GM18858 (cell line): ENCODE results near the gene CHDH.

Experiments
- ATAC-seq: cut with Tn5 transposase; IDR thresholded peaks from one replicate; pipeline ENCODE4 v1.9.1; 2021; ENCODE audit not compliant: unreplicated experiment

CHDH gene

DNA sequence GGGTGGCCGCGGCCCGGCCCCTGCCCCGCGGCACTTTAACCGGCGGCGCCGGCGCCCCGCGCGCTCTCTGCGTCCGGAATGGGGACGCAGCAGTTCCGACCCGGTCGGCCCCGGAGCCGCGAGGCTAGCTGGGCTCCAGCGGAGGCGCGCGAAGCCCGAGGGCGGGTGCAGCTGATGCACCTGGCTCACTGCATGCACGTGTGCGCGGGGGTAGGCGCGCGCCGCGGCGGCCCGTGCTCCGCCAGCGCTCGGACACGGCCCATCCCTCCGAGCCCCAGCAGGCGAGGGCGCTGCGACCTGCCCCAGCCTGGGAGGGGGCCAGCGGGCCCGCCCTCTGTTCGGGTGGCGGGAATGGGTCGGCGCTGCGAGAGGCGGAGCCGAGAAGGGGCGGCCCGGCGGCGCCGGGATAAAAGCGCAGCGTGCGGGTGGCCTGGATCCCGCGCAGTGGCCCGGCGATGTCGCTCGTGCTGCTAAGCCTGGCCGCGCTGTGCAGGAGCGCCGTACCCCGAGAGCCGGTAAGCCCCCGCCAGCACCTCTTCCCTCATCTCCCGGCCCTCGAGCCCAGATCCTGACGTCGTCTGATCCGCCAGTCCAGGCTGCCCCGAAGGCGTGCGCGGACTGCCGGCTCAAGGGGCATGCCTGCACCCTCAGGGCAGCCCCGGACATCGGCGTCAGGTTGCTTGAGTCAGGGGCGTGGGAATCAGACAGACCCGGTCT is at the start of gene CHDH, which contains the start of gene IL17RB:
CHDH (minus strand) TSS at position 286 of the 717 bp plus-strand sequence. CDS start 22,411 bp downstream, outside the sequence.
IL17RB (plus strand) TSS at position 435 of the 717 bp plus-strand sequence; CDS start at position 456, 21 bp downstream.
- ATAC-seq: peak; percentile 31

GRCh38 chr3:53892286-53892637 is 46.0 kb upstream of the CHDH start:
- ATAC-seq: no peak

DNA sequence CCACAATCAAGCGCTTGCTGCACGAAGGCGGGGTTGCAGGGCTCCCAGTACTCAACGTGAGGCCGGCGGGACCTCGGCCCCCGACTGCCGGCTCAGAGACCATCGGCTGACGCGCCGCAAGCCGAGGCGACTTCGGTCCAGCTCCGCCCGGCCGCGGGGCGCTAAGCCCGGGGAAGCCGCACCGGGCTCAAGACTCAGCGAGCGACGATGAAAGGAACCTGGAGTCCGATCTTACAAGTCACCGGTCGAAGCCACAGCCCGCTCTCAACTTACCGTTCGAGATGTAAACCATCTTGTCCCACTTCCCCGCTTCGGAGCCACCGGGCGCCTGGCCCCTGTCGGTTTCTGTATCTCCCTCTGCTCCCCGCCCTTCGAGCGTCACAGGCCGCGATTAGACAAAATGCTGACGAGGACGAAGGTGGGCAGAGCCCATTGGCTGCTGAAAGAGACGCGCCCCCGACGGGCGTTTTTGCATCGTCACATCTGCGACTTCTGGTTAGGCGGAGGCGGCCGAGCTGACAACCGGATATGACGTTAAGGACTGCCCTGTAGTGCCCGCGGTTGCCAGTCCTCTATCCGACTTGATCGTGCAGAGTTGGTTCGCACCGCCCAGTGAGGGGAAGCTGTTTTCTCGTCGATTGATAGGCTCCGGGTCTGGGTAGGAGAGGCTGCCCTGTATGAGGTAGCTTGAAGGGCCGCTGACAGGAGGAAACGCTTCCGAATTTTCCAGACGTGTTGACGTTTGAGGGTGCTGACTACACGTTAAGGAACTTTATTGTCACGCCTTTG is 45.5 kb upstream of the CHDH start, which contains the start of gene SELENOK:
SELENOK (minus strand) TSS at position 363 of the 789 bp plus-strand sequence.
- peak; percentile 94 for ATAC-seq

GRCh38 chr3:53890726-53891475 is 44.7 kb upstream of the CHDH start:
- ATAC-seq: no peak

DNA sequence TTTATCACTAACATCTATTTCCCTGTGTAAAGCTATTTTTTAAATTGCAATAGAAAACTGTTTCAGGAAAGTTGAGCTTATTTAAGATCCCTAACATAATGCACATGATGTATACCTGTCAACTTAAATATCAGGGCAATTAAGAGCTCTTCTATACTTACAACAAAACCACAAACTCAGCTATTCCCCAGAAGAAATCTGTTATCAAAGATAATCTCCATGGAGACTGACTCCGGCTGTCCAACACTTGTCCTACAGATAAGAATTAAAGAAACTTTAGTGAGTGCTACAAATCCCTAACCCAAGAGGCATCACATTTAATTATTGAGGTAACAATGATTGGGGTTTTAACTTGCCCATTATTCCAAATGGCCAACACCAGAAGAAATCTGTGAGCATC is 42.0 kb upstream of the CHDH start:
- ATAC-seq: no peak

DNA sequence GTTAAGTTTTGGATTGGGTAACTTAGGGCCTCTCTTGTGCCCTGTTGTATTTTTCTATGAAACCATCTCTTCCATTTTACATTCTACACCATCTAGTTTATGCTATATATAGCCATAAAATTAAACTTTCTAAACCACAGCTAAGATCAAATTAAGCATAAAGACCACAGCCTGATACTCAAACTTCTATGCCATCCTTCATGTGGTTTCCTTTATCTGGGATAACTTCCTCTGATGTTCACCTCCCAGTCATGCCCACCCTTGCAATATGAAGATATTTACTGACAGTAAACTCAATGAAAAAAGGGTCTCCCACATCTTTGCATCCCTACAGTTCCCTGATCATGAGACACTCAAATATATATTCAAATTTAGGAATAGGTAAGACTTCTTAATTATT is 41.2 kb upstream of the CHDH start:
- ATAC-seq: no peak

DNA sequence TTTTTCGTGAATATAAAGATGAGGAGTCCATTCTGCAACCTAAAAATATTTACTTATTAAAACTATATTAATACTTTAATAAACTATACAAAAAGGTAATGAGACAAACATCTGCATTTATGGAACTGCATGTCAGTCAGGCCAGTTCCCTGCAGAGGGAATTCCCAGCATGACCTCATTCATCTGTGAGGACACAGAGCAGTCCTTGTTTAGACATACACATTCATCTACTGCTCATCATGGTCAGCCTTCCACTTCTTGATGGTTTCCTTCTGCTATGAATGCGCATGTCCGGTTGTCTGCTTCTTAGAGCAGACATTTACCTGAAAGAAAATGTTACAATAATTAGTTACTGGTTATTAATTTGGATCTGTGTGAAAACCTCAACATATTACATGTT is 39.0 kb upstream of the CHDH start:
- ATAC-seq: no peak

DNA sequence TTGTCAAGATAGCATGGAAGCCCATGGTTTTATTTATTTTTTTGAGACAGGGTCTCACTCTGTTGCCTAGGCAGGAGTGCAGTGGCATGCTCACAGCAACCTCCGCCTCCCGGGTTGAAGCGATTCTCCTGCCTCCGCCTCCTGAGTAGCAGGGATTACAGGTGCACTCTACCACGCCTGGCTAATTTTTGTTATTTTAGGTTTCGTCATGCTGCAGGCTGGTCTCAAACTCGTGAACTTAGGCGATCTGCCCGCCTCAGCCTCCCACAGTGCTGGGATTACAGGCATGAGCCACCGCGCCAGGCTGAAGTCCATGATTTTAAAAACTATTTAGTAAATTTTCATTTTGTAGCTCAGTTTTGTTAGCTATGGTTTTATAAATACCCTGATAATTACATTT is 38.4 kb upstream of the CHDH start:
- no peak for ATAC-seq

DNA sequence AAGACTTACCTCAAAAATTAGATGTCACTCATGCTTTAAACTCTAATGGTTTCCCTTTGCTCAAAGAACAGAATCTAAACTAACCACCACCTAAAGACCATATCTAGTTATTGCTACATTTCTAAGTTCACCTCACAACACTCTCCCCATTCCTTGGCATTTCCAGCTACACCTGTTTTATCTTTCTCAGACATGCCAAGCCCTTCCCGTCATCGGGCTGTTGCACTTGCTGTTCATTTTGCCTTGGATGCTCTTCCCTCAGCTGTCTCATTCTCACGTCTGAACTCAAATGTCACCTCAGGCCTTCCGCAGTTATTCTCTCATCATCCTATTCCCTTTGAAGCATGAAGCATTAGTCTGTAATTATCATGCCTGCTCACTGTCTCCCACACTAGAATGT is 36.8 kb upstream of the CHDH start:
- no peak for ATAC-seq

GRCh38 chr3:53881691-53882593 is 35.7 kb upstream of the CHDH start, which contains the start of gene ACTR8:
Gene ACTR8 (minus strand): TSS chr3:53882152. CDS start chr3:53882101, 51 bp downstream.
- peak; percentile 57 for ATAC-seq

- ATAC-seq: no peak
Measured at GRCh38 chr3:53880396-53881345, 34.5 kb upstream of the CHDH start.

DNA sequence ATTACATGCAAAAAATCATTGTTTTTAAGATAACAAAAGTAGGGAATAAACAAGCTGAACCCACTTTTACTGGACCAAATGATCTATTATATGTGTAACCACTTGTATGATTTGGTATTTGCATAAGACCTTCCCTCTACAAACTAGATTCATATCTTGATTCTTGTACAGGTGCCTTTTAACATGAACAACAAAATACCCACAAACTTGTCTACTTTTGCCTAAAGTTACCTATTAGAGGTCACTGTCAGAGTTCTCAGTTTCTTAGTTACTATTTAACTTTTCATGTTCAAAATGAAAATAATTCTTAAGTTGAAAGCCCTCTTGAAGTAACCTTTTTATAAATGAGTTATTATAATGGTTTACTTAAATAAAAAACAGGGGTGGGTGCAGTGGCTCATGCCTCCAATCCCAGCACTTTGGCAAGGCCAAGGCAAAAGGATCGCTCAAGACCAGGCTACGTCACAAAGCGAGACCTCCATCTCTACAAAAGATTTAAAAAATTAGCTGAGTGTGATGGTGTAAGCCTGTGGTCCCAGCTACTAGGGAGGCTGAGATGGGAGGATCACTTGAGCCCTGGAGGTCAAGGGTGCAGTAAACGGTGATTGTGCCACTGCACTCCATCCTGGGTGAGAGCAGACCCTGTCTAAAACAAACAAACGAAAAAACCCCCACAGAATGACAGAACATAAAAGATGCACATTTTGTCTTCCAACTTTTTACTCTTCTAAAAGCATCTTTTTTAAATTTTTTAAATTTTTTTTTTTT is 19.7 kb upstream of the CHDH start:
- no peak for ATAC-seq

DNA sequence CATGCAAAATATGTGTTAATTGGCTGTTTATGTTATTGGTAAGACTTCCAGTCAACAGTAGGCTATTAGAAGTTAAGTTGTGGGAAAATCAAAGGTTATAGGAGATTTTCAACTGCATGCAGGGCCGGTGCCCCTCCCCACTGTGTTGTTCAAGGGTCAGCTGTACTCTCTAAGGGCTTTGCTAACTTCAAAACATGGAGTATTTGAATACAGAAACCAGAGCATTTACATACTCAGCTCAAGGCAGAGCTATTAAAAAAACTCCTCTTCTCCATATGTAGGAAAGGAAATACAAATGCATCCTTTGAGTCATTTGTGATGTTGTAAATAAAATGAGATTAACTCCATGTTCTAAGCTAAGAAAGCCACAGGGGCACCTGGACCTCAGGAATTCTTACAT is 16.9 kb upstream of the CHDH start:
- ATAC-seq: no peak

DNA sequence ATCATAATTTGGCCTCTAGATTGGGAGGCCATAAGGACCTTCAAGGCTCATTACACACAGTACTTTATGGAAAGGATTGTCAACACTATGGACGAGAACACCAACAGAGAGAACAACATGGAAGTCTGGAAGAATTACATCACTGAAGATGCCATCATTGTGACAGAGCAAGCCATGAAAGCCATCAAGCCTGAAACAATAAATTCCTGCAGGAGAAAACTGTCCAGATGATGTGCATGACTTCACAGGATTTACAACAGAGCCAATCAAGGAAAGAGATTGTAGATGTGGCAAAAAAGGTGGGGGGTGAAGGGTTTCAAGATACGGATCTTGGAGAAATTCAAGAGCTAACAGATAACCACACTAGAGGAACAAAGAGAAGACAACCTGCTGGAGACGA is 16.0 kb upstream of the CHDH start:
- no peak for ATAC-seq

- no peak for ATAC-seq
Measured at GRCh38 chr3:53860196-53860595, 14.0 kb upstream of the CHDH start.

DNA sequence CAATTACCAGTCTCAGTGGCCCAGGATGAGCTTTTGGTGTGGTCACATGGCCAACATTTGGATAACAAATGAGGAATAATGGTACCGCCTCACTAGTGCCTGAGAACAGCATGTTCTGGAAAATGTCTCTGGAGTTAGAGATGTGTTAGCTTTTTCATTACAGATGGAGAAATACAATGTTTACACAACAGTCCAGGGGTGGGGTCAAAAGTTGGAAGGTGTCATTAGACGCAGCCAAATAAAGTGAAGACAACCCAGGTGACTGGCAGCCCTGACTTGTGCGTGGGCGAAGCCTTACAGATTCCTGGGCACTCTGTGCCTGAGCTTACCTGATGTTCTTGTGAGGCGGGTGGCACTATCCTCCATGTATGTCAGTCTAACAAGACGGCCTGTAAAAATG is 13.0 kb upstream of the CHDH start:
- ATAC-seq: no peak

DNA sequence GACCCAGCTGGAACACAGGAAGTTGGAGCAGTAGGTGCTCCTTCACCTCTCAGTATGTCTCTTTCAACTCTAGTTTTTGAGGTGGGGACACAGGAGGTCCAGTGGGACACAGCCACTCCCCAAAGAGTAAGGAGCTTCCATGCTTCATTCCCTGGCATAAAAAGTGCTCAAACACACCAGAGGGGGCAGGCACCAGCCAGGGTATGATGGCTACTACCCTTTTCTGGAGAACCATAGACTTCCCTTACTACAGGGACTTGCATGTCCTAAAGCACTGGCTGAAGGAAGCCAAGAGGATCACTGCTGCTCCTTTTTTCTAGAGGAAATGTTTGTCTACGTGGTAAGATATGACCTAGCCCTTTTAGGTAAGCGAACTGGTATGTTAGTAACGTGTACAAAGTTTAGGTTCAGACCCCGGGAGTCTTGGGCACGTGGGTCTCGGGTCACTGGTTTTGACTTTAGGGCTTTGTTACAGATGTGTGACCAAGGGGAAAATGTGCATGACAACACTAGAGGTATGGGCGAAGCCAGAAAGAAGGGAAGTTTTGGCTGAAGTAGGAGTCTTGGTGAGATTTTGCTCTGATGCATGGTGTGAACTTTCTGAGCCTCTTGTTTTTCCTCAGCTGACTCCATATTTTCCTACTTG is 12.0 kb upstream of the CHDH start:
- no peak for ATAC-seq

DNA sequence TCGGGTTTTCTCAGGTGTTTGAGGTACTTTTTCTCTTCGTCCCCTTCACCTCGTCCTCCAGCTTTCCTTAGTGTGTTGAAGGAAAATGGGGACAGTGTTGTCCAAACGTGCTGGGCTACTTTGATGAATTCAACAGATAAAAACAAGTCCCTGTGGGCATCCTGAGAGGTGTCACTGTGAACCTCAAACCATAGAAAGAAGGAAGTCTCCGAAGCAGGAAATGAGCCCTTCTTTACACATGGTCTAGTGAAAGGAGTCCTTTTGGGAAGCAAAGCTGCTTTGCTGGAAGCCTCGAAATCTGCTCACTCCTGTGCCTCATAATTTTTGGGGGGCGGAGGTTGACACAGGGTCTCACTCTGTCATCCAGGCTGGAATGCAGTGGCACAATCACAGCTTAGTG is 10.7 kb upstream of the CHDH start:
- no peak for ATAC-seq
